ENCODE results near the gene ALDH3B2. TPM values are rescaled to one million over a fixed set of nuclear protein-coding genes. Genes with fewer than 3 reads are reported as not detected.
"Not testable (repeated sequence)": the region's sequence is repeated elsewhere in the genome, so short reads cannot be mapped to it uniquely, and the experiment has no call there.

Gene ALDH3B2
- total RNA-seq, 1 donor: not detected

GRCh38 chr11:67619683-67620618 lies 54.5 kb downstream of the ALDH3B2 start:
- not testable (repeated sequence) for H3K4me3 ChIP-seq (ENCODE audit: low read depth, low read length); DNase-seq (ENCODE audit: low read depth)

- H3K4me3 ChIP-seq (ENCODE audit: low read depth, low read length); DNase-seq (ENCODE audit: low read depth): not testable (repeated sequence)
These were observed 55.3 kb downstream of the ALDH3B2 start for GRCh38 chr11:67618901-67619659.

- H3K4me3 ChIP-seq (ENCODE audit: low read depth, low read length): no peak overlapping the region
- no peak for TF ChIP-seq CTCF (IDR thresholded peaks at IDR 0.05; ENCODE audit: insufficient read depth, low read length)
- no peak for DNase-seq (ENCODE audit: low read depth)
These were observed 57.0 kb downstream of the ALDH3B2 start for GRCh38 chr11:67617243-67617953.

- no peak for TF ChIP-seq CTCF (IDR thresholded peaks at IDR 0.05; ENCODE audit: insufficient read depth, low read length)
- H3K4me3 ChIP-seq (ENCODE audit: low read depth, low read length): no peak overlapping the region
- DNase-seq (ENCODE audit: low read depth): no peak
These were observed 57.8 kb downstream of the ALDH3B2 start for GRCh38 chr11:67616431-67617242.

- no peak for TF ChIP-seq CTCF (IDR thresholded peaks at IDR 0.05; ENCODE audit: insufficient read depth, low read length)
- H3K4me3 ChIP-seq (ENCODE audit: low read depth, low read length): no peak overlapping the region
- no peak for DNase-seq (ENCODE audit: low read depth)
These were observed 58.5 kb downstream of the ALDH3B2 start for GRCh38 chr11:67615728-67616430.

GRCh38 chr11:67614730-67615714 lies 59.4 kb downstream of the ALDH3B2 start:
- no peak overlapping the region for H3K4me3 ChIP-seq (ENCODE audit: low read depth, low read length)
- DNase-seq (ENCODE audit: low read depth): no peak
- TF ChIP-seq CTCF (IDR thresholded peaks at IDR 0.05; ENCODE audit: insufficient read depth, low read length): peak; percentile 46

Data from fibroblast of the aortic adventitia (primary cell).